Endothelial cell of umbilical vein (primary cell): Measurements from ENCODE around the gene HMCES. TPM values are rescaled to one million over a fixed set of nuclear protein-coding genes. Genes with fewer than 3 reads are reported as not detected.

Experiments used
- BruUV-seq: library from RNA; stranded (reverse); fragments of 400-500 nt; replicated peaks from 2 replicates; lab custom pipeline; 2021; lab: Mats Ljungman, UMichigan
- CTCF ChIA-PET: fragments of 300-600, 350-600 bp; sonication (Branson Sonifier 250); formaldehyde crosslinking; loops from one replicate; lab custom pipeline; 2021; ENCODE audit warnings: antibody characterized with exemption, inconsistent platforms; lab: Charles Lee
- POLR2A ChIA-PET: fragments of 300-600, 350-600 bp; sonication (Branson Sonifier 250); formaldehyde crosslinking; loops from one replicate; lab custom pipeline; 2021; ENCODE audit warnings: antibody characterized with exemption, inconsistent platforms; lab: Charles Lee
- DNase-seq: peaks from one replicate; pipeline ENCODE4 v3.0.0-alpha.2; 2011; ENCODE audit warnings: low read depth, low spot score
- FAIRE-seq: peaks from 2 replicates; lab custom pipeline; 2011; peaks lifted over from hg19 to GRCh38; lab: Jason Lieb, UNC
- H2AFZ ChIP-seq: 2 replicates; pipeline ENCODE4 v1.6.0; 2012; ENCODE audit warnings: low read depth, low read length, control low read depth, inconsistent platforms
- H3K27ac ChIP-seq: 2 replicates; pipeline ENCODE4 v1.5.1; 2011; ENCODE audit warnings: low read depth, mild to moderate bottlenecking, control low read depth, low read length, moderate library complexity; ENCODE audit not compliant: insufficient read depth
- H3K27me3 ChIP-seq, 2 experiments: 2 replicates each; pipeline versions ENCODE4 v1.6.0 to v1.6.1; 2011; ENCODE audit warnings: low read length in 2 of 2, mixed read lengths in 1 of 2; ENCODE audit not compliant: control insufficient read depth in 2 of 2, insufficient read depth in 2 of 2
- H3K36me3 ChIP-seq, 2 experiments: 2 replicates in 1 of 2; 3 replicates in 1 of 2; pipeline ENCODE4 v1.5.1; 2011; ENCODE audit warnings: low read length in 2 of 2, mild to moderate bottlenecking in 1 of 2, moderate library complexity in 1 of 2; ENCODE audit not compliant: control insufficient read depth in 2 of 2, insufficient read depth in 2 of 2; ENCODE audit errors: extremely low read depth in 1 of 2
- H3K4me1 ChIP-seq: 3 replicates; pipeline ENCODE4 v1.5.1; 2011; ENCODE audit warnings: mild to moderate bottlenecking, low read length; ENCODE audit not compliant: control insufficient read depth, insufficient read depth; ENCODE audit errors: extremely low read depth
- H3K4me2 ChIP-seq: 2 replicates; pipeline ENCODE4 v1.6.1; 2011; ENCODE audit warnings: low read length, control low read depth, mixed read lengths; ENCODE audit not compliant: insufficient read depth
- H3K4me3 ChIP-seq, 3 experiments: fragments of 200-600 bp in 1 of 3; sonication (generic), shearing (Covaris generic) in 1 of 3; replicated peaks in 1 of 3; 2 replicates each; pipeline ENCODE4 v1.5.1; 2011 to 2016; ENCODE audit warnings: control low read depth in 3 of 3, low read length in 3 of 3, mild to moderate bottlenecking in 2 of 3, inconsistent platforms in 1 of 3, low read depth in 1 of 3, moderate library complexity in 1 of 3; ENCODE audit not compliant: insufficient read depth in 1 of 3
- H3K79me2 ChIP-seq: 2 replicates; pipeline ENCODE4 v1.6.0; 2012; ENCODE audit warnings: low read length, inconsistent platforms; ENCODE audit not compliant: control insufficient read depth, insufficient read depth
- H3K9ac ChIP-seq: replicated peaks from 2 replicates; pipeline ENCODE3; 2011; ENCODE audit warnings: low read length, control low read depth; ENCODE audit not compliant: insufficient read depth; ENCODE audit errors: extremely low read depth
- H3K9me1 ChIP-seq: replicated peaks from 3 replicates; pipeline ENCODE4 v1.6.0; 2011; ENCODE audit warnings: mild to moderate bottlenecking, low read length; ENCODE audit not compliant: control insufficient read depth, insufficient read depth; ENCODE audit errors: extremely low read depth
- H3K9me3 ChIP-seq: replicated peaks from 2 replicates; pipeline ENCODE4 v1.5.1; 2012; ENCODE audit warnings: low read length, inconsistent platforms; ENCODE audit not compliant: control insufficient read depth, insufficient read depth
- H4K20me1 ChIP-seq: replicated peaks from 2 replicates; pipeline ENCODE3; 2011; ENCODE audit warnings: mild to moderate bottlenecking, low read length; ENCODE audit not compliant: control insufficient read depth, insufficient read depth; ENCODE audit errors: extremely low read depth
- CTCF ChIP-seq, 2 donors: IDR thresholded peaks; 1 replicate in 1 of 2; 2 replicates in 1 of 2; pipeline ENCODE4 v1.5.1; 2011; ENCODE audit warnings: low read length in 2 of 2, mild to moderate bottlenecking in 2 of 2, moderate library complexity in 2 of 2, control low read depth in 1 of 2, inconsistent platforms in 1 of 2, low read depth in 1 of 2; ENCODE audit not compliant: insufficient read depth in 1 of 2; ENCODE audit errors: extremely low read depth in 1 of 2
- EZH2 ChIP-seq: IDR thresholded peaks from 2 replicates; pipeline ENCODE4 v1.6.1; 2012; ENCODE audit warnings: borderline replicate concordance, low read depth, mild to moderate bottlenecking, moderate library complexity, low read length, inconsistent platforms; ENCODE audit not compliant: severe bottlenecking
- FOS ChIP-seq: IDR thresholded peaks from 2 replicates; pipeline ENCODE4 v1.6.1; 2011; ENCODE audit warnings: mild to moderate bottlenecking, low read length, moderate library complexity, borderline replicate concordance; ENCODE audit not compliant: insufficient read depth
- GATA2 ChIP-seq: IDR thresholded peaks from 2 replicates; pipeline ENCODE4 v1.7.0; 2011; ENCODE audit warnings: low read depth, mild to moderate bottlenecking, moderate library complexity, mixed read lengths, low read length; ENCODE audit not compliant: insufficient read length, insufficient read depth
- JUN ChIP-seq: IDR thresholded peaks from 2 replicates; pipeline ENCODE4 v1.6.1; 2011; ENCODE audit warnings: borderline replicate concordance, low read depth; ENCODE audit not compliant: insufficient read length, insufficient read depth
- MAX ChIP-seq: IDR thresholded peaks from 2 replicates; pipeline ENCODE4 v1.6.1; 2011; ENCODE audit not compliant: insufficient read depth, insufficient read length
- MYC ChIP-seq: IDR thresholded peaks from one replicate; pipeline ENCODE4 v1.6.1; 2011; ENCODE audit warnings: mild to moderate bottlenecking, low read depth, low read length
- POLR2A ChIP-seq: IDR thresholded peaks from 2 replicates; pipeline ENCODE4 v1.6.1; 2012; ENCODE audit warnings: low read depth, mild to moderate bottlenecking, control low read depth, low read length
- POLR2AphosphoS5 ChIP-seq: IDR thresholded peaks from 2 replicates; pipeline ENCODE4 v1.6.1; 2012; ENCODE audit warnings: low read depth, mild to moderate bottlenecking, control low read depth, low read length, moderate library complexity; ENCODE audit not compliant: insufficient read depth
- dilution Hi-C: fragments of 300-500 bp; cut with MboI; formaldehyde crosslinking; loops from one replicate; pipeline ENCODE4 v1.15.0; 2019; ENCODE audit warnings: low sequenced_read_pairs; ENCODE audit not compliant: extremely low pct_ligation_motif_present
- intact Hi-C: fragments of 100-400 bp; cut with micrococcal nuclease; formaldehyde crosslinking; loops from one replicate; pipeline ENCODE4 v1.10.0; 2022
- polyA plus RNA-seq, 4 experiments: library from polyadenylated mRNA; depleted of rRNA in 3 of 4; stranded (reverse) in 3 of 4; unstranded in 1 of 4; fragments of >200 nt; gene quantifications; 2 replicates each; pipeline versions ENCODE4 v1.2.1 to v1.2.3, GENCODE V29; 2011 to 2012; ENCODE audit warnings: missing spikeins in 1 of 4
- total RNA-seq: library from RNA; stranded (reverse); gene quantifications from 2 replicates; pipeline ENCODE4 v1.2.3, GENCODE V29; 2021

Gene HMCES
- total and polyA plus RNA-seq, 2 donors (not counting 3 experiments of a cell fraction or from before 2014, with no cell fraction given): 30.6 to 40.8 TPM

- ChIA-PET CTCF (interaction anchor here (0.8 kb wide), 1 partner anchor 70 kb away, joined by 3 read pairs; no protein-coding TSS in a partner anchor), POLR2A (interaction anchor here (0.8 kb wide), 1 partner anchor 34 kb away, joined by 3 read pairs; no protein-coding TSS in a partner anchor)
- H3K4me2 ChIP-seq: peak overlapping the region; percentile 2
- no peaks in the 10 kb centered on the region for H3K36me3 ChIP-seq
- H4K20me1 ChIP-seq: no peaks in the 10 kb centered on the region
- intact Hi-C loops (no loop called here), dilution Hi-C loops (no loop called here)
- peaks cover 2% of the 10 kb centered on the region for H3K79me2 ChIP-seq
- H3K4me3 ChIP-seq: peak overlapping the region in 1 of 3 experiments; percentile 65
- no peaks in the 10 kb centered on the region for H3K9me1 ChIP-seq
- H3K9ac ChIP-seq: no peak overlapping the region
- peak; percentile 9 for TF ChIP-seq POLR2AphosphoS5
- TF ChIP-seq JUN: no peak
- TF ChIP-seq EZH2: no peak
- no peak for TF ChIP-seq MAX
- TF ChIP-seq CTCF (IDR thresholded peaks at IDR 0.05; ENCODE audit: extremely low read depth in 1 of 2, insufficient read depth in 1 of 2, low read depth in 1 of 2, low read length in 2 of 2): no peak
- no peak for TF ChIP-seq GATA2
- peak; percentile 9 for TF ChIP-seq POLR2A
- TF ChIP-seq FOS: no peak
- TF ChIP-seq MYC: no peak
- no peak for DNase-seq
- BruUV-seq: no TSS peak
- H3K4me1 ChIP-seq: peaks cover 4% of the 10 kb centered on the region
- peak; percentile 61 for FAIRE-seq
- H2AFZ ChIP-seq: no peak overlapping the region
- H3K9me3 ChIP-seq: no peaks in the 10 kb centered on the region
- no peak overlapping the region for H3K27ac ChIP-seq
- H3K27me3 ChIP-seq: no peaks in the 10 kb centered on the region
Observed at GRCh38 chr3:129313665-129314385, 35.2 kb downstream of the HMCES start.
